ENCODE measurements around the gene SUGCT.
"Not testable (repeated sequence)": the region's sequence is repeated elsewhere in the genome, so short reads cannot be mapped to it uniquely, and the experiment has no call there.

Gene SUGCT

GRCh38 chr7:40115936-40116335 lies 18.9 kb upstream of the SUGCT start:
- in situ Hi-C loops (cut with HindIII; ENCODE audit: low pct_ligation_motif_present, low sequenced_read_pairs), result no loop called here
- no peak for TF ChIP-seq CTCF (IDR thresholded peaks at IDR 0.05; ENCODE audit: low read depth, low read length, missing control alignments)
- no peak overlapping the region for H3K27ac ChIP-seq
- no peaks in the 10 kb centered on the region for H3K27me3 ChIP-seq (replicated peaks)
- H3K36me3 ChIP-seq (replicated peaks), result no peaks in the 10 kb centered on the region
- H3K4me3 ChIP-seq (ENCODE audit: low read depth, low read length), result no peak overlapping the region
- no peak for DNase-seq

- H3K27ac ChIP-seq; H3K36me3 ChIP-seq (replicated peaks); in situ Hi-C loops (cut with HindIII; ENCODE audit: low pct_ligation_motif_present, low sequenced_read_pairs); H3K27me3 ChIP-seq (replicated peaks); H3K4me3 ChIP-seq (ENCODE audit: low read depth, low read length); DNase-seq: not testable (repeated sequence)
Measured at GRCh38 chr7:40117199-40117598, 17.6 kb upstream of the SUGCT start.

- H3K4me3 ChIP-seq (ENCODE audit: low read depth, low read length); in situ Hi-C loops (cut with HindIII; ENCODE audit: low pct_ligation_motif_present, low sequenced_read_pairs); H3K27ac ChIP-seq; DNase-seq; H3K27me3 ChIP-seq (replicated peaks); H3K36me3 ChIP-seq (replicated peaks): not testable (repeated sequence)
Measured at GRCh38 chr7:40118201-40118600, 16.6 kb upstream of the SUGCT start.

GRCh38 chr7:40120020-40120419 lies 14.8 kb upstream of the SUGCT start:
- Histone ChIP-seq H3K36me3 (replicated peaks) (no peaks in the 10 kb centered on the region), H3K27ac (no peak overlapping the region), H3K4me3 (ENCODE audit: low read depth, low read length) (no peak overlapping the region), H3K27me3 (replicated peaks) (no peaks in the 10 kb centered on the region)
- in situ Hi-C loops (cut with HindIII; ENCODE audit: low pct_ligation_motif_present, low sequenced_read_pairs), result no loop called here
- TF ChIP-seq CTCF (IDR thresholded peaks at IDR 0.05; ENCODE audit: low read depth, low read length, missing control alignments), result no peak
- no peak for DNase-seq

GRCh38 chr7:40122100-40122939 lies 12.5 kb upstream of the SUGCT start:
- DNase-seq; H3K36me3 ChIP-seq (replicated peaks); H3K27ac ChIP-seq; in situ Hi-C loops (cut with HindIII; ENCODE audit: low pct_ligation_motif_present, low sequenced_read_pairs); H3K4me3 ChIP-seq (ENCODE audit: low read depth, low read length); H3K27me3 ChIP-seq (replicated peaks): not testable (repeated sequence)

- TF ChIP-seq CTCF (IDR thresholded peaks at IDR 0.05; ENCODE audit: low read depth, low read length, missing control alignments), result no peak
- in situ Hi-C loops (cut with HindIII; ENCODE audit: low pct_ligation_motif_present, low sequenced_read_pairs), result no loop called here
- no peaks in the 10 kb centered on the region for H3K27me3 ChIP-seq (replicated peaks)
- H3K4me3 ChIP-seq (ENCODE audit: low read depth, low read length), result no peak overlapping the region
- H3K27ac ChIP-seq, result no peak overlapping the region
- H3K36me3 ChIP-seq (replicated peaks), result no peaks in the 10 kb centered on the region
- DNase-seq, result no peak
Measured at GRCh38 chr7:40122940-40123254, 11.9 kb upstream of the SUGCT start.

- peak overlapping the region; percentile 91 for H3K27ac ChIP-seq
- H3K4me3 ChIP-seq (ENCODE audit: low read depth, low read length), result peak overlapping the region; percentile 92
- in situ Hi-C loops (cut with HindIII; ENCODE audit: low pct_ligation_motif_present, low sequenced_read_pairs), result no loop called here
- no peaks in the 10 kb centered on the region for H3K36me3 ChIP-seq (replicated peaks)
- peak; percentile 6 for DNase-seq
- no peak for TF ChIP-seq CTCF (IDR thresholded peaks at IDR 0.05; ENCODE audit: low read depth, low read length, missing control alignments)
- no peaks in the 10 kb centered on the region for H3K27me3 ChIP-seq (replicated peaks)
Measured at GRCh38 chr7:40133561-40134427, 1.0 kb upstream of the SUGCT start.
